A549 (cell line): ENCODE measurements around the gene PLBD2. TPM values are rescaled to one million over a fixed set of nuclear protein-coding genes. Genes with fewer than 3 reads are reported as not detected.

Experiments used
- ATAC-seq, 2 experiments: fragments of 200-7000 bp in 1 of 2; fragments of >200 bp in 1 of 2; cut with Nextera tagmentation in 1 of 2; cut with Tn5 transposase in 1 of 2; 3 replicates each; pipeline versions ENCODE4 v1.8.0 to v1.9.1; 2018 to 2020; ENCODE audit warnings: mild to moderate bottlenecking in 1 of 2, moderate library complexity in 1 of 2
- CTCF ChIA-PET: fragments of 300-600 bp; sonication (Branson Sonifier 250); formaldehyde crosslinking; extraction: SDS; loops from one replicate; lab custom pipeline; 2021; ENCODE audit warnings: antibody characterized with exemption, inconsistent platforms; lab: Yijun Ruan, JAX
- POLR2A ChIA-PET: fragments of 350-600 bp; formaldehyde crosslinking; extraction: SDS; loops from one replicate; lab custom pipeline; 2021; ENCODE audit warnings: antibody characterized with exemption, inconsistent platforms; lab: Yijun Ruan, JAX
- DNase-seq, 2 experiments: peaks; one replicate each; pipeline versions ENCODE4 v3.0.0 to v3.0.0-alpha.2; 2011 to 2016; ENCODE audit warnings: low read depth in 1 of 2, low spot score in 1 of 2
- FAIRE-seq: peaks from 2 replicates; lab custom pipeline; 2011; peaks lifted over from hg19 to GRCh38; lab: Jason Lieb, UNC
- H3K27ac ChIP-seq, 2 experiments: fragments of >200 bp; sonication (Bioruptor Twin); formaldehyde crosslinking; 3 replicates each; pipeline ENCODE4 v1.5.1; 2016 to 2017
- H3K4me1 ChIP-seq: fragments of >200 bp; sonication (Bioruptor Twin); formaldehyde crosslinking; 3 replicates; pipeline ENCODE4 v1.6.1; 2016
- H3K4me2 ChIP-seq: fragments of >200 bp; sonication (Bioruptor Twin); formaldehyde crosslinking; 3 replicates; pipeline ENCODE4 v1.6.1; 2016
- H3K4me3 ChIP-seq: fragments of >200 bp; sonication (Bioruptor Twin); formaldehyde crosslinking; 3 replicates; pipeline ENCODE4 v1.5.1; 2016
- H3K9me3 ChIP-seq: fragments of >200 bp; sonication (Bioruptor Twin); formaldehyde crosslinking; 3 replicates; pipeline ENCODE4 v1.6.1; 2016
- CBX2 ChIP-seq: fragments of 200-600 bp; sonication (generic); IDR thresholded peaks from 2 replicates; pipeline ENCODE4 v1.6.1; 2016; ENCODE audit warnings: low read depth, mild to moderate bottlenecking, borderline replicate concordance
- CBX8 ChIP-seq: fragments of 200-600 bp; sonication (generic); IDR thresholded peaks from 2 replicates; pipeline ENCODE4 v1.6.1; 2016
- CHD4 ChIP-seq: fragments of 200-600 bp; sonication (generic); IDR thresholded peaks from 2 replicates; pipeline ENCODE4 v1.6.1; 2016; ENCODE audit warnings: antibody characterized with exemption, mild to moderate bottlenecking, borderline replicate concordance
- EHF ChIP-seq: fragments of 250-450 bp; sonication (Bioruptor Pico); IDR thresholded peaks from 2 replicates; pipeline ENCODE4 v1.5.0; 2020; ENCODE audit warnings: mild to moderate bottlenecking
- FOSL2 ChIP-seq, 2 experiments: fragments of 450-650 bp in 1 of 2; fragments of >200 bp in 1 of 2; sonication (Bioruptor Twin) in 1 of 2; formaldehyde crosslinking; IDR thresholded peaks; 2 replicates each; pipeline versions ENCODE4 v1.5.0 to v1.6.1; 2016 to 2020; ENCODE audit warnings: mild to moderate bottlenecking in 1 of 2, moderate library complexity in 1 of 2
- FOXS1 ChIP-seq: fragments of 250-450 bp; sonication (Bioruptor Pico); IDR thresholded peaks from 2 replicates; pipeline ENCODE4 v1.5.0; 2020; ENCODE audit warnings: mild to moderate bottlenecking, moderate library complexity
- GATA3 ChIP-seq: IDR thresholded peaks from 2 replicates; pipeline ENCODE4 v1.6.1; 2012; ENCODE audit warnings: borderline replicate concordance
- HEYL ChIP-seq: fragments of 250-450 bp; sonication (Bioruptor Pico); IDR thresholded peaks from 2 replicates; pipeline ENCODE4 v1.8.0; 2021; ENCODE audit warnings: mild to moderate bottlenecking, moderate library complexity
- KDM5A ChIP-seq: fragments of 200-600 bp; sonication (generic); IDR thresholded peaks from 2 replicates; pipeline ENCODE4 v1.6.1; 2016; ENCODE audit warnings: antibody characterized with exemption, mild to moderate bottlenecking
- MYC ChIP-seq: IDR thresholded peaks from 2 replicates; pipeline ENCODE4 v1.6.1; 2012; ENCODE audit warnings: mild to moderate bottlenecking, inconsistent platforms, low read length, improper control_type of control experiment, borderline replicate concordance
- PHF8 ChIP-seq: fragments of 200-600 bp; sonication (generic); IDR thresholded peaks from 2 replicates; pipeline ENCODE4 v1.6.1; 2016; ENCODE audit warnings: low read depth, mild to moderate bottlenecking, antibody characterized with exemption, moderate library complexity, borderline replicate concordance
- POLR2AphosphoS2 ChIP-seq: conservative IDR thresholded peaks from 2 replicates; pipeline ENCODE4 v1.6.1; 2012; ENCODE audit warnings: low read length, improper control_type of control experiment, inconsistent platforms
- RARB ChIP-seq: fragments of 250-450 bp; sonication (Bioruptor Pico); IDR thresholded peaks from 2 replicates; pipeline ENCODE4 v1.8.0; 2021; ENCODE audit warnings: mild to moderate bottlenecking, moderate library complexity
- RCOR1 ChIP-seq: fragments of 150-350 bp; IDR thresholded peaks from 2 replicates; pipeline ENCODE4 v1.6.1; 2014; ENCODE audit warnings: antibody characterized with exemption, low read length, low read depth
- RNF2 ChIP-seq: fragments of 200-600 bp; sonication (generic); IDR thresholded peaks from 2 replicates; pipeline ENCODE4 v1.6.1; 2016; ENCODE audit warnings: low read depth, mild to moderate bottlenecking, antibody characterized with exemption, moderate library complexity, borderline replicate concordance
- SMC3 ChIP-seq: fragments of >200 bp; sonication (Bioruptor Twin); formaldehyde crosslinking; IDR thresholded peaks from 3 replicates; pipeline ENCODE4 v1.6.1; 2018; ENCODE audit warnings: inconsistent platforms
- ZFP36 ChIP-seq: fragments of 450-650 bp; IDR thresholded peaks from 2 replicates; pipeline ENCODE4 v1.6.1; 2014; ENCODE audit warnings: borderline replicate concordance; ENCODE audit not compliant: partially characterized antibody
- WGBS: methylation state at CpG from one replicate; pipeline ENCODE4 v1.1.6; 2017; ENCODE audit errors: missing lambda C conversion rate; 5-methylcytosine and 5-hydroxymethylcytosine counted together
- polyA plus RNA-seq, 4 experiments: library from polyadenylated mRNA; depleted of rRNA in 3 of 4; stranded (reverse); fragments of >200 nt; fragmentation: RNase III in 1 of 4; extraction: RNeasy Plus Mini Kit Qiagen cat#74134 plus additional on column Dnase treatment in 1 of 4; gene quantifications; 2 replicates in 3 of 4; 3 replicates in 1 of 4; pipeline ENCODE4 v1.2.3, GENCODE V29; 2011 to 2017
- TF ChIP-seq, protein P1 (sequence below): fragments of 450-650 bp; IDR thresholded peaks from 2 replicates; pipeline ENCODE4 v1.6.1; 2014; ENCODE audit warnings: antibody characterized with exemption
- TF ChIP-seq, protein P2 (sequence below): fragments of >200 bp; sonication (Bioruptor Twin); formaldehyde crosslinking; IDR thresholded peaks from 2 replicates; pipeline ENCODE4 v1.6.1; 2016
- TF ChIP-seq, protein P3 (sequence below): IDR thresholded peaks from 2 replicates; pipeline ENCODE4 v1.6.1; 2012
- TF ChIP-seq, protein P4 (sequence below): IDR thresholded peaks from 2 replicates; pipeline ENCODE4 v1.6.1; 2012; ENCODE audit warnings: low read depth, borderline replicate concordance

Gene PLBD2
- polyA plus RNA-seq, 2 of the 4 experiments (the other 2 are of a cell fraction), result 13.2 to 25.9 TPM

DNA sequence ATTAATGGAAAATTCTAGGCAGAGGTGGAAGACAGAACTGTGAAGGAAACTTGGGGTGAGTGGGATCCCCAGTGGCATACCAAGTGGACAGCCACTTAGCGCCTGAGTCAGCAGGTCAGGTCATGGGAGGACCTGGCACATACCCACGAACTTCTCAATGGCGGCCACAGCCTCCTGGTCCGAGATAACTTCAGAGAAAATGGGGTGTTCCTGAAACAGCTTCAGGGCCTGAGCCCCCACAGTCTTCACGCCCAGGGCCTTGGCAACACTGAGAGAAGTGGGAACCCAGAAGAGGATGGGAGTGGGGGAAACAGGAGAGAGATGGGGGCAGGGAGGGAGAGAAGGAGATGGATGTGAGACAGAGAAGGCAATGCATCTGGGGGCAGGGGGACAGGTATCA is 35.4 kb downstream of the PLBD2 start:
- Histone ChIP-seq H3K9me3 (no peaks in the 10 kb centered on the region), H3K27ac (no peak overlapping the region), H3K4me2 (no peak overlapping the region), H3K4me1 (no peaks in the 10 kb centered on the region), H3K4me3 (no peak overlapping the region)
- 82% methylated on average over 5 of the region's 5 CpGs for WGBS
- FAIRE-seq (no peak), ATAC-seq (no peak), DNase-seq (no peak)
- ChIA-PET CTCF (no interaction called here), POLR2A (no interaction called here)
- TF ChIP-seq RARB (no peak), RCOR1 (no peak), RNF2 (no peak), CBX2 (no peak)

DNA sequence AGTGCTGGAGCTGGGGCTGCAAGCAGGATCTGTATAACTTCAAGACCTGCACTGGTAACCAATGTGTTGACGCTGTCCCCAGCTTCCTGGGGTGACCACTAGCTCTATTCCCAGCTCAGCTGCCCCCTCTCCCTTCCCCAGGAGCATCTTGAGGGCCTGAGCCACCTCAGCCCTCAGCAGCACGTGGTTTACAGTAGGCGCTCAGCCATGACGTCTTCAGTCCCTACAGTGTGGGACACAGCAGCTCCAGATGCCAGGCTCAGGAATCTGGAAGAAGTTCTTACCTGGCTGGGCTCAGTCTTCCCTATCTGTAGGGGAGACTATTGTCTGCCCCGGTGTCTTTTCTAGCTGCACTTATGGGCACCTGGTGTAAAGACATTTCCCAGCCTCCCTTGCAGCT is 36.7 kb downstream of the PLBD2 start:
- Histone ChIP-seq H3K9me3 (no peaks in the 10 kb centered on the region), H3K4me1 (no peaks in the 10 kb centered on the region), H3K27ac (no peak overlapping the region), H3K4me3 (no peak overlapping the region), H3K4me2 (no peak overlapping the region)
- WGBS, result 58% methylated on average over 5 of the region's 5 CpGs
- POLR2A ChIA-PET, result no interaction called here
- ATAC-seq, result no peak
- DNase-seq, result no peak
- FAIRE-seq, result no peak
- TF ChIP-seq, protein P1, sequence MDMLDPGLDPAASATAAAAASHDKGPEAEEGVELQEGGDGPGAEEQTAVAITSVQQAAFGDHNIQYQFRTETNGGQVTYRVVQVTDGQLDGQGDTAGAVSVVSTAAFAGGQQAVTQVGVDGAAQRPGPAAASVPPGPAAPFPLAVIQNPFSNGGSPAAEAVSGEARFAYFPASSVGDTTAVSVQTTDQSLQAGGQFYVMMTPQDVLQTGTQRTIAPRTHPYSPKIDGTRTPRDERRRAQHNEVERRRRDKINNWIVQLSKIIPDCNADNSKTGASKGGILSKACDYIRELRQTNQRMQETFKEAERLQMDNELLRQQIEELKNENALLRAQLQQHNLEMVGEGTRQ, result no peak
- TF ChIP-seq ZFP36 (no peak), KDM5A (no peak), FOSL2 (IDR thresholded peaks at IDR 0.05) (no peak), FOSL2 (CRISPR knock-in tag; IDR thresholded peaks at IDR 0.05) (no peak)
- TF ChIP-seq, protein P2, sequence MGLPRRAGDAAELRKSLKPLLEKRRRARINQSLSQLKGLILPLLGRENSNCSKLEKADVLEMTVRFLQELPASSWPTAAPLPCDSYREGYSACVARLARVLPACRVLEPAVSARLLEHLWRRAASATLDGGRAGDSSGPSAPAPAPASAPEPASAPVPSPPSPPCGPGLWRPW, result no peak
- CTCF ChIA-PET, result no interaction called here

DNA sequence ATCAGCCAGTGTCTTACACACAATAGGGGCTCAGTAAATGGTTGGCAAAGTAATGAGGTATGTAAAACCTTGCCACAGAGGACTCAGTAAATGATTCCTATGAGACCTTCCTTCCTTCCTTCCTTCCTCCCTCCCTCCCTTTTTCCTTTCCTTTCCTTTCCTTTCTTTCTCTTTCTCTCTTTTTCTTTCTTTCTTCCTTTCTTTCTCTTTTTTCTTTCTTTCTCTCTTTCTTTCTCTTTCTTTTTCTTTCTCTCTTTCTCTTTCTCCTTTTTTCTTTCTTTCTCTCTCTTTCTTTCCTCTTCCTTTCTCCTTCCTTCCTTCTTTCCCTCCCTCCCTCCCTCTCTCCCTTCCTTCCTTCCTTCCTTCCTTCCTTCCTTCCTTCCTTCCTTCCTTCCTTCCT is 37.8 kb downstream of the PLBD2 start:
- CTCF ChIA-PET, result interaction anchor here (2.6 kb wide), 1 partner anchor 29 kb away, joined by 8 read pairs; no protein-coding TSS in a partner anchor
- POLR2A ChIA-PET, result no interaction called here
- FAIRE-seq (no peak), DNase-seq (no peak), ATAC-seq (no peak)
- H3K27ac ChIP-seq, result no peak overlapping the region
- H3K4me2 ChIP-seq, result no peak overlapping the region
- no peak for TF ChIP-seq CBX8
- TF ChIP-seq EHF (CRISPR knock-in tag), result no peak
- no peak for TF ChIP-seq SMC3
- no peak for TF ChIP-seq HEYL (CRISPR knock-in tag)
- no peak for TF ChIP-seq KDM5A
- TF ChIP-seq, protein P3, sequence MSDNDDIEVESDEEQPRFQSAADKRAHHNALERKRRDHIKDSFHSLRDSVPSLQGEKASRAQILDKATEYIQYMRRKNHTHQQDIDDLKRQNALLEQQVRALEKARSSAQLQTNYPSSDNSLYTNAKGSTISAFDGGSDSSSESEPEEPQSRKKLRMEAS, result no peak
- no peak for TF ChIP-seq FOXS1 (CRISPR knock-in tag)
- no peak for TF ChIP-seq CHD4
- no peak for TF ChIP-seq GATA3
- TF ChIP-seq, protein P4, sequence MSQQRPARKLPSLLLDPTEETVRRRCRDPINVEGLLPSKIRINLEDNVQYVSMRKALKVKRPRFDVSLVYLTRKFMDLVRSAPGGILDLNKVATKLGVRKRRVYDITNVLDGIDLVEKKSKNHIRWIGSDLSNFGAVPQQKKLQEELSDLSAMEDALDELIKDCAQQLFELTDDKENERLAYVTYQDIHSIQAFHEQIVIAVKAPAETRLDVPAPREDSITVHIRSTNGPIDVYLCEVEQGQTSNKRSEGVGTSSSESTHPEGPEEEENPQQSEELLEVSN, result no peak
- no peak for TF ChIP-seq POLR2AphosphoS2
- no peak for TF ChIP-seq PHF8
- TF ChIP-seq MYC, result no peak
- H3K4me1 ChIP-seq, result no peaks in the 10 kb centered on the region
- H3K9me3 ChIP-seq, result no peaks in the 10 kb centered on the region
- no peak overlapping the region for H3K4me3 ChIP-seq
